ENCODE results near the gene LSMEM2.

DNA sequence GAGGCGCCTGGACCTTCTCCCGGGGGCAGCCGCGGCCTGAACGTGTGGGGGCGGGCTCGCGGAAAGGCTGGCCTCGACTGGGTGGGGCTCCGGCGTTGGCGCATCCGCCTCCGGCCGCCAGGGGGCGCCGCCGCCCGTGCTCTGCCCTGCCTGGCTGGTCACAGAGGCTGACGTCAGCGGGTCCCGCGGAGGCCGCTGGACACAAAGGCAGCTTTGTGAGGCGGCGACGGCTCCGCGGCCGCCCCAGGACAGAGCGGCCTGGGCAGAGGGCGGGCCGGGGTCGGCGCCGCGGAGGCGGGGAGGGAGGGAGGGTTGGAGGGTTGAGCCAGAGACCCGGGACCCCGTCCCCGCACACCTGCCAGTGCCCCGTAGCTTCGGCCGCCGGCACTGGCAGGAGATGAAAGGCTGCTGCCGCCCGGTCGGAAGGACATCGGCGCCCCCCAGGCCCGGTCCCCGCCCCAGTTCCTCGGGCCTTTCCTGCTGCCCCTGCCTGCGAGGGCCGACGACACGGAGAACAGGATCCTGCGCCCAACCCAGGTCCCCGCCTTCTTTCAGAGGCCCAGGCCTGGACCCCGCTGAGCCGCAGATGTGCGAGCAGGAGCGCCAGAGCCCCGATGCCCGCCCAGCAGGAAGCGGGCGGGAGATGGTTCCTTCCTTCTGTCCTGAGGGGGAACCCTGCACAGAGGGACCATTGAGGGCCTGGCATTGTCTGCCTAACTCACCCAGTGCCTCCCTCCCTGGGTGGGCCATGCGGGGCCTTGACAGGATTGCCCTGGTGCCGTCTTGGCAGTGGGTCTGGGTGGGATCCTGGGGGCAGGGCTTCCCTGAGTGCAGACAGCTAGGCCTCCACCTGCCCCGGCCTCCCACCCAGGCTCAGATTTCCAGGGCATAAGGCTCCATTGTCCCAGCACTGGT is 18.6 kb upstream of the LSMEM2 start:
- TF ChIP-seq POLR2A (IDR thresholded peaks at IDR 0.05; ENCODE audit: low read length) (peak; percentile 50), MYC (IDR thresholded peaks at IDR 0.05; ENCODE audit: borderline replicate concordance, low read length) (no peak), HOXB5 (CRISPR knock-in tag; IDR thresholded peaks at IDR 0.05) (no peak), ZFP36 (IDR thresholded peaks at IDR 0.05; ENCODE audit: borderline replicate concordance, partially characterized antibody) (no peak), KDM1A (IDR thresholded peaks at IDR 0.05; ENCODE audit: low read depth) (no peak), SMC3 (IDR thresholded peaks at IDR 0.05) (peak; percentile 79), CHD2 (IDR thresholded peaks at IDR 0.05; ENCODE audit: low read length, partially characterized antibody) (no peak), HOXA7 (CRISPR knock-in tag; IDR thresholded peaks at IDR 0.05) (no peak)
- TF ChIP-seq, protein P1, sequence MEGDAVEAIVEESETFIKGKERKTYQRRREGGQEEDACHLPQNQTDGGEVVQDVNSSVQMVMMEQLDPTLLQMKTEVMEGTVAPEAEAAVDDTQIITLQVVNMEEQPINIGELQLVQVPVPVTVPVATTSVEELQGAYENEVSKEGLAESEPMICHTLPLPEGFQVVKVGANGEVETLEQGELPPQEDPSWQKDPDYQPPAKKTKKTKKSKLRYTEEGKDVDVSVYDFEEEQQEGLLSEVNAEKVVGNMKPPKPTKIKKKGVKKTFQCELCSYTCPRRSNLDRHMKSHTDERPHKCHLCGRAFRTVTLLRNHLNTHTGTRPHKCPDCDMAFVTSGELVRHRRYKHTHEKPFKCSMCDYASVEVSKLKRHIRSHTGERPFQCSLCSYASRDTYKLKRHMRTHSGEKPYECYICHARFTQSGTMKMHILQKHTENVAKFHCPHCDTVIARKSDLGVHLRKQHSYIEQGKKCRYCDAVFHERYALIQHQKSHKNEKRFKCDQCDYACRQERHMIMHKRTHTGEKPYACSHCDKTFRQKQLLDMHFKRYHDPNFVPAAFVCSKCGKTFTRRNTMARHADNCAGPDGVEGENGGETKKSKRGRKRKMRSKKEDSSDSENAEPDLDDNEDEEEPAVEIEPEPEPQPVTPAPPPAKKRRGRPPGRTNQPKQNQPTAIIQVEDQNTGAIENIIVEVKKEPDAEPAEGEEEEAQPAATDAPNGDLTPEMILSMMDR (IDR thresholded peaks at IDR 0.05), result peak; percentile 83
- TF ChIP-seq, protein P2, sequence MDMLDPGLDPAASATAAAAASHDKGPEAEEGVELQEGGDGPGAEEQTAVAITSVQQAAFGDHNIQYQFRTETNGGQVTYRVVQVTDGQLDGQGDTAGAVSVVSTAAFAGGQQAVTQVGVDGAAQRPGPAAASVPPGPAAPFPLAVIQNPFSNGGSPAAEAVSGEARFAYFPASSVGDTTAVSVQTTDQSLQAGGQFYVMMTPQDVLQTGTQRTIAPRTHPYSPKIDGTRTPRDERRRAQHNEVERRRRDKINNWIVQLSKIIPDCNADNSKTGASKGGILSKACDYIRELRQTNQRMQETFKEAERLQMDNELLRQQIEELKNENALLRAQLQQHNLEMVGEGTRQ (IDR thresholded peaks at IDR 0.05), result no peak

Measured in A549 (cell line).